Stimulated activated CD8-positive, alpha-beta memory T cell treated with anti-CD3 and anti-CD28 coated beads, Interleukin-4, amount 100 ng/mL, for 4 hours (primary cell): ENCODE results near the gene CACNA2D3.

Source experiments
- DNase-seq, 2 donors: peaks; one replicate each; pipeline ENCODE4 v3.0.0-alpha.2; 2020; ENCODE audit warnings: low read depth in 2 of 2, low spot score in 1 of 2

CACNA2D3 gene

DNA sequence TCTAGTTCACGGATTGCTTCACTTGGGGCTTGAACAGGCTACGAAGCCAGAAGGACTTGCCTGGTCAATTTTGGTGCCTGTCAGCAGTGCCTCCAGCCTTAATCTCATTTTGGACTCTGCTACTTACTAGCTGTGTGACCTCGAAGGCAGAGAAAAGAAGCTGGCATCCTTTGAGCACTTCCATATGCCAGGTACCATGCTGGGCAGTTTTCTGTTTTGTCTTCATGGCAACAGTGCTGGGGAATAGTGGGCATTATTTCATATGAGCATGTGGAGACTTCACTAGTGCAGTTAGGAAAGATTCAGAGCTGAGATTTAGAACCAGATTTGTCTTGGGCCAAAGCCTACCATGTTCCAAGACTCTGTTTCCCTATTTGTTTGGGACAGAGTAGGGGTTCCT is 713.3 kb downstream of the CACNA2D3 start:
- no peak for DNase-seq

DNA sequence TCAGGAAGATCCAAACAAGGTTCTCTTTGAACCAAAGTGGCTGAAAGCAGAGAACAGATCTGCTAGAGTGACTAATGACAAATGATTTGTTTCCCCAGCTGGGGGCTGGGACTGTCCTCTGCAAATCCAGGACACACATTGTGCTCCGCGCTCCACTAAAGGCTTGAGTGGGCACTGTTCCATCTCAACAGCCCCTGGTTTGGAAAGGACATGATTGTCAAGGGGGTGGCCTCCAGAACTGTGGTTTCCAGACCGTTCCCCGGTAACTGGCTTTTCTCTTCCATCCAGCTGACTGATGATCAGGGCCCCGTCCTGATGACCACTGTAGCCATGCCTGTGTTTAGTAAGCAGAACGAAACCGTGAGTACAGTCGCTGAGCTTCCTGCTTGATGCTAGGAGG is 714.5 kb downstream of the CACNA2D3 start:
- no peak for DNase-seq

DNA sequence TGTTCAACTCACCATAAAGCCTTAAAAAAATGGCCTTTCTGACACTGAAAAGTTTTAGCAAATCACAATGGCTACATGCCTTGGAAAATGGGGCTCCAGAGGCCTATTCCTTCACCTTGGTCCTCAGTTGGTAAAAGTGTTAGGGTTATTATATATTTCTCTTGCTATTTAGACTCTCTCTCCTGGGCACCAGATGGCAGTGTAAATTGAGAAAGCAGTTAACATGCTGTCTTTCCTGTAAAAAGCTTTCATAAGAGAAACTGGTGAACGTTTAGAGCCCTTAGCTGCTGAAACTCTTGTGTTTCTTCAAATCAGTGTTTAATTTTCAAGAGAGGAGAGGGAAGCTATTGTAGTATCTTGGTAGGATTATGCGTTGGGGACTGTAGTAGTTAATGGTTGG is 715.6 kb downstream of the CACNA2D3 start:
- no peak for DNase-seq

DNA sequence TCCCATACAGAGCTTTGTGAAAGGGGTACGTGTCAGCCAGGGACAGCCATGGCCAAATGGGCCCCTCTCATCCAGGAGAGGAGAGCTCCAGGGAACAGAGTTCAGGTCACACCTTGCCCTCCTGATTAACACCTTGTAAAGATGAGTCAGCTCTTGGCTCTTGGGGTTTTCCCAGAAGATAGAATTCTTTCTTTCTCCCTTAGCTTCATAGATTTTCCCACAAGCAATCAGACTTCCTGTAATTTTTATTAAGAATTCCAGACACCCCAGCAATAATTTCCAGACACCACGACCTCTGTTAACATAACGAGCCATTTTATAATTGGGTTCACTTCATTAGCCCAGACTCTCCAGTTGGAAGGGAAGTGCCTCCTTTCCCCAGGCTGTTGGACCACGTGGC is 719.1 kb downstream of the CACNA2D3 start:
- no peak for DNase-seq

DNA sequence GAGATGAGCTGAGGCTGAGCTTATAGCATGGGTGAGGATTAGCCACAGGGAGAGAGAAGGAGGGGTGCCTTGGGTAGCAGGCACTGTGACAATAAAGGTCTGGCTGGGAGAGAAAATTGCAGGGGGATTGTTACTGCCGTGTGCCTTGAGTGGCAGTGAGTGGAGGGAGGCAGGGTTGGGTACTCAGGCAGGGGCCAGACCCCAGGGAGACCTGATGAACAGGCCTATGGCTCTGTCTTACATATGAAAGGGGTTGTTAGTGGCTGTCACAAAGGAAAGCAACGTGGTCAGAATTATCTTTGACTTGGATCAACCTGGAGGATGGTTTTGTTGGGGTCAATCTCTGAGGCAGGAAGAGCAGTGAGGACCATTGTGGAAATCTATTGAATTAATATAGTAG is 721.0 kb downstream of the CACNA2D3 start:
- no peak for DNase-seq

DNA sequence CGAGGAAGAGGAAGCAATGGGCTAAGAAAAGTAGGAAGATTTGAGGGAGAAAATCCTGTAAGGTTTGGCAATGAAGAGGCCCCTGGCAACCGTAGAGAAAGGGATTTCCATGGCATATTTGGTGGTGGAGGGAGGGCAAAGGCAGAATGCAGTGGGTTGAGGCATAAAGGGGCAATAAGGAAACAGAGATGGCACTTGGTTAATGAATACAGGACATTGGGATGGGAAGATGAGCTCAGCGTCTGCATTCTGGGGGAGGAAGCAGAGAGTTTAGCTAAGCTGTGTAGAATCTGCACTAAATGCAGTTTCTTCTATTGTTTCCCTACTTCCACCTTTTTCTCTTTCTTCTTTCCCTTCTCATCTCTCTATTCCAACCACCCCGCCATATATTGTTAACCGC is 721.9 kb downstream of the CACNA2D3 start:
- DNase-seq, result no peak

DNA sequence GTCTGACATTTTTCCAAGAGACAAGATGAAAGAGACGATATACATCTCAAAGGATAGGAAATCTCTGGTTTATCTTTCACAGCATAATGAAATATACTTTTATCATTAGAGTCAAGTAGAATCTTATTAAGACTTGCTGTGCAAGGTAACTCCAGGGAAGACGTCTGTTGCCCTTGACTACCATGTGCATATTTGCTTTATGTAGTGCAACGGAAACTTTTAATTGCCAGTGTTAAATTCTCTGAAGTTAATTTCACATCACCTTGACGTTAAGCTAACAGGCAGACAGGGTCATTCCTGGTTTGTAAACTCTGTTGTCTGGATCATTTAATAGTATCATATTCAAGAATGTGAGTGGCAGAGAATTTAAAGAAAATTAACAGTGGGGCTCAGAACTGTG is 722.7 kb downstream of the CACNA2D3 start:
- DNase-seq, result no peak

DNA sequence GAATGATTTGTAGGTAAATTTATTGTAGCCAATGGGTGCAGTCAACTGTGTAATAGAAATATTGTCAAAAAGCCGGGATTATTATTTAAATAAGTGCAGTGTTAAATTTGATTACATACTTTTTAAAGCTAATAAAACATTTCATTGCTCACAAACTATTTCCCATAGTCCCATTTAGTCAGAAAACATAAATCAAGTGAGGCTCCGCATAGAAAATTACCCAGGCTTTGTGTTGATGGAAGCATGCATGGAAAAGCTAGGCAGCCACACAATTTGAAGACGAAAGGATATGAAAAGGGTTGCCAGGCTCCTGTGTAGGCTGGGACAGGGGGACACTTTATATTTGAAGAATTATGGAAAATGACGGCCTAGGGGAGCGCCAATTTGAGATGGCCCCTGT is 723.2 kb downstream of the CACNA2D3 start:
- no peak for DNase-seq

DNA sequence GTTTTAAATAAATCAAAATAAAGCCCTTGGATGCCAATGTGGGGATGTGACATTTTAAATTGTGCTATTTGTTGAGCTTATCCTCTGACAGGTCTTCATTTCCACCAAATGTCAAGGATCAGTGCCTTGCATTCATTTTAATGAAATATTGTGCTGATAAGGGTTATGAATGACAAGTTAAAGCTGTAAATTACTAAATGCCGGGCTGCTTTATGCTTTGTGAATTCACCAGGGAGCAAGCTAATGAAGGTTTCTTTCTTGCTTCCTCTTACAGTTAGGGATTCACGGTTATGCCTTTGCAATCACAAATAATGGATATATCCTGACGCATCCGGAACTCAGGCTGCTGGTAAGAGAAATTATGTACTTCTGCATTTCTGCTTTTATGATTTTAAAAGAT is 723.8 kb downstream of the CACNA2D3 start:
- DNase-seq, result no peak

DNA sequence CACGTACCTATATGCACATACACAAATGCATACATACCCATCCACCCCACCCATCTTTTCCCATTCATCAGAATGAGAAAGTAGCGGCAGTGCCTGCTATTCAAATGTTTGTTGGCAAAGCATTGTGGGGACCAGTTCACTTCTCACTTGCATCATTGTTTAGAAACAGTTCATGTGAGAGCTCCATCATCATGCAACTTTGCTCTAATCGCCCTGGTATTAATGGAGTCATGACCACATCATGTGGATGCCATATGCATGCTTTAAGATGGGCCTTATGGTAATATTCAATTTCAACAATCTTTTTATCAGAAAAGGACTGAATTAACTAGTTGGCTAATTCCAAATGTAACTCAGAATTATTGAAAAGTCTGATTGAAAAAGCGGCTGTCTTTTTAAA is 725.0 kb downstream of the CACNA2D3 start:
- DNase-seq, result no peak

DNA sequence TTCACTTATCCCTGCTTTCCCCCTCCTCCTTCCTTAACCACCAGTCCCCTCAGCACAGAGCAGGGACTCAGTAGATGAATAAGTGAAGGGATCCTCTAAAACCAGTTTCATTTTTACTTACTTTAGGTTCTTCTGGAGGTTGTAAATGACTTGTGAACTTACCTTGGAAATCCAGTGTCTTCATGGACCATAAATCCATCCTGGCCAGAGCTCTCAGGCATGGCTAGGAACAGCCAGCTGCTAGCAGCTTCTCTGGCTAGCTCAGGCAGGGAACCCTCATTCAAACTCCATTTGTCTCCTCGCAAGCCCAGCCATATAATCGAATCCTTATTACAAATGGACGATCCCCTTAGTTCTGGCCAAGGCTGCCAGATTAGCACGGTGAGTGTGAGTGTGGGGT is 727.0 kb downstream of the CACNA2D3 start:
- DNase-seq, result no peak

DNA sequence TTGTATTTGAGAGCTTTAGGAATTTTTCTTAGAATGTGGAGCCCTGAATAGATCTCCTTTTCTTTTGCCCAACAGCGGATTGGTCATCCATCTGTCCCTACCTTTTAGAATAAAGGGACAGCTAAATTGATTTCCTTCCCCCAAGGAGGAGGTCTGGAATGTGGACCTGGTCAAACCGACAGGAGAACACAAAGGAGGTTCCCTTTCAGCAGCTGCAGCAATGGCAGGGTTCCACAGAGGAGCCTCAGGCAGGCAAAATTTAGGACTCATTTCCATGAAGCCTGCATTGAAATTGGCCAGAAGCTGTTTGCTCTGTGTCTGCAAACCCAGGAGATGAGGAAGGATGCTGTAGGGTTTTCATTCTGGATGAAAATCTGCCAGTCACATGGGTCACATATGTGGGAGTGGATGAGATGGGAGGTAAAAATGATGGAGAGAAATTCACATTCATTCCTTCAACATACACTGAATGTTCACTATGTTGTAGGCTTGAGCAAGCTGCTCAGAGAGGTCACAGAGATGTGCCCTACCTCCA is 728.2 kb downstream of the CACNA2D3 start:
- DNase-seq, result no peak

DNA sequence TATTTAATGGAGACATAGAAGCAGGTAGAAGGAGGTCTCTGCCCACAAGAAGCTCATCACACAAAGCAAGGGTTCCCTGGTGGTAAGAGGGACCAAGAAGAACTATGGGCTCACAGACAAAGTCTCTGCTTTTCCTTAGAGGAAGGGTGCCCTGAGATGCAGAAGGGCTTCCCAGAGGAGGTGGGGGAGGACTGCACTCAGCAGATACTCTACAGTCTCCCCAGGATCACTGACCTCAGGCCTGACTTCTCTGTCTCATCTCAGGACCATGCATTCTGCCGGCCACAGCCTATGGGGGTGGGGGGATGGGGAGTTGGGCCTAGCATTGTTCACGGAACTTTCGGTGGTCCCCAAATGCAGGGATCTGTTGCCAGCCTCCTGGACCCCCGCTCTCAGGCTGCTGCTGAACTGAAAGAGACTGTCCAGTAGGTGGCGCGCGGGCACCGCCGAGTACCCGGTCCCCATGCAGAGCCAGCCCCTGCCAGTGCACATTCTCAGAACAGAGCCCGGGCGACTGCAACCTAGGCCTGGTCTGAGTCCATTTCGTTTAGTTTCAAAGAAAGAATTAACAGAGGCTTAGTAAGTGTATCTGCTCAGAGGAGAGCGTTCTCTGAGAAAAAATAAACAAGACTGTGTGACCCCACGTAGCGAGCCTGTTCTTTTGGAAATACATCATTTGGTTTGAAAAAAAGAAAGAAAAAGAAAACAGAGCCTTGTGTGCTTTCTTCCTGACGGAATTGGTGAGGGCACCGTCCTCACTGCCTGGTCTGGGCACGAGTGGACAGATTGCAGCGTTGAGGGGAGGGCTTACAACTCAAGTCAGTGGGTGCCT is 731.4 kb downstream of the CACNA2D3 start:
- peak in 1 of 2 donors; percentile 1 for DNase-seq

DNA sequence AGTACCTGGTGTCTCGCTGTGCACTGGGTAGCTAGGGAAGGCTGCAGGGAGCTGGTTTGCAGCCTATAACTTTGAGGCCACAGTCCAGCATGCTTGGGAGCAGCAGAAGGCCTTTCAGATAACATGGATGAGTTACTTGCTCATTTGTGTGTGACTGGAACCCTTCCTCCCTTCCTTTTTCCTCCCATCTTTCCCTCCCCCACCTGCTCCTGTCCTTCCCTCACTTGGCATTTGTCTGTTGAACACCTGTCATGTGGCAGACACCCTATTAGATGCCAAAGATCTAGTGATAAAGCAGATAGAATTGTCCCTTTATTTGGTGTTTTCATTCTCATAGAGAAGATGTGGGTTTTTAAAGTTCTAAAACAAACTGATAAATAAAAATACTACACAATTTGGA is 733.9 kb downstream of the CACNA2D3 start:
- no peak for DNase-seq

DNA sequence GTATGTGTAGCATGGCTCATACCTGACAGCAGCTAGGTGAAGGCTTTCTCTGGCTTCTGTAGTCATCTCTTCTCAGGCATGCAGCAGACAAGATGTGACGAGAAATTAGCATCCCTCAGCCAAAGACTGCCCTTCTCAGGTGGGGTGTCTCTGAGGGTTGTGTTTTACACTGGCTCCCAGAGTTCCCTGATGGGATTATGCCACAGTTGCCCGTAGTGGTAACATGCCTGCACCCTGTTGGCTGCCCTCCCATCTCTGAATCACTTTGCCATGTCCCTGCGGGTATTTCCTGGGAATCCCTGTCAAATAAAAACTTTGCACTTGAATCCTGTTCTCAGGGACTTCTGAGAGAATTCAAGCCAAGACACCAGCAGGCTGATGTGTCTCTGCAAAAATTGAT is 735.0 kb downstream of the CACNA2D3 start:
- DNase-seq, result no peak

DNA sequence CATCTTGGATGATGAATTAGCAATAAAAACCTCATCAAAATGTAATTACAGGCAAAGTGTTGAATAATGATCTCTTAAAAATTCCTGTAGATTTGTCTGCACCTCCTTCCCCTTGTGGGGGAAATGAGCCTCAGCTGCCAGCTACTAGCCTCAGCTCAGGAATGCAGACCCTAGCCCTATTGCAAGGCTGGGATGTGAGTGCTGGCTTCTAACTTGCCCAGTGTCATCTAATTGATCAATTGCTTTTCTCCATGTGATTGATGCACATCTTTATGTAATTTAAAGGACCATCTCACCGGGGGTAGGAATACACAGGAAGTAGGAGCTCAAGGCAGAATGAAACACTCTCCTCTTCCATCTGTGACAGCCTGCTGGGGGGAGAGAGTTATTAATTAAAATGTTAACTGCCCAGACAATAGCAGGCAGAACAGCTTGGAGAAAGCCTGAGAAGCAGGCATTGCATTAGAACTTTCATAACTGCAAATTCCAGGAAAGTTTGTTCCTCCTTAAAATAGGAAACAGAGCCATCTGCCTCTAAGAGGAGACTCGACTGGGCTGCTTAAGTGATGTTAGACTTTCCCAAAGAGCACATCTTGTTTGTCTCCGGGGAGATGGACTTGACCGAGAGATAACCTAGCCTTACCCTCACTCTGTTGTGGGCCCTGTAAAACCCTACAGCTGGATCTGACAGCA is 735.9 kb downstream of the CACNA2D3 start:
- no peak for DNase-seq

DNA sequence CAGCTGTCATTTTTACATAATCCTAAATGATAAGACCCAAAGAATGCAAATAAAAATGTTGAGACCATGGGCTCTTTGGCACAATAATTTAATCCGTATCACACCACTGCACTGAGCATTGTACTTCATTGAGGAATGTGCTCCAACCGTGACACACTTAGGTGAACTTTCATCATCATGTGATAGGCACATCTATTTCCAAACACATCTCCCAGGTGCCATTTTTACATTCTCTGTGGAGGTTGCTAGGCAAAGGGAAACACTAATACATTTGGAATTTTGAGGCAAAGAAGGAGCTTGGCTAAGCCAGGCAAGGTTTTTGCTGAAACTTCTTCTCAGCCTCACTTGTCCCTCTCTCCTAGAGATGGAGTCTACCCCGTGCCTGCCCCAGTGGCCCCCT is 736.8 kb downstream of the CACNA2D3 start:
- DNase-seq, result no peak

DNA sequence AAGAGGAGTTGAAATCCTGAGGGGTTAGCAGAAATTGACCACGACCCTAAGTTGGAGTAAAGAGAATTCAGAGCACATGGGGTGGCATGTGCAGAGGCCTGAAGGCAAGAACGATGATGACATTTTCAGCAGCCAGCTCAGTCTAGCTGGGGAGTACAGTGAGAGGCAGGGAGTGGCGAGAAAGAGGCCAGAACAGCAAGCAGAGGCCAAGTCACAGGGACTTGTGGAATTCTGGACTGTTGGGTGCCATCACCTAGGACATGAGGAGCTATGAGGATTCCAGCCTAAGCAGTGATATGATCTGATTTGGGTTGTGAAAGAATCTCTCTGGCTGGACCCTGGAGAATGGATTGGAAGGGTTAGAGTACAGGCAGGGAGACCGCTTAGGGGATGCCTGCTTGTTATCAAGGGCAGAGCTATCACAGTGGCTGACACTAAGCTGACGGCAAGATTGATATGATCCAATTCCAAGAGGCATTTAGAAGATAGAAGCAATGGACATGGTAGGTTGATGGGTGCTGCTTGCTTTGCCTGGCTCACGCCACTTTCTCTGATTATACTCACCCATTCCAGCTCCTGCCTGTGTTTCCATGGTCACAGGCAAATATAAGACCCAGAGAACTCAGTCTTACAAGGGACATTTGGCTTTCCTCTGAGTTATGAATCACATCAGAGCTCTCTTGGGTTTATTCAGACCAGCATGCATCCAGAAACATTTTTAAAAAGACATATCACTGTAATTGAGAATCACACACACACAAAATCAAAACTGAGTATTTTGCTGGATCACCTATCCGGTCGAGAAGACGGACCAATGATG is 739.1 kb downstream of the CACNA2D3 start:
- DNase-seq, result no peak

DNA sequence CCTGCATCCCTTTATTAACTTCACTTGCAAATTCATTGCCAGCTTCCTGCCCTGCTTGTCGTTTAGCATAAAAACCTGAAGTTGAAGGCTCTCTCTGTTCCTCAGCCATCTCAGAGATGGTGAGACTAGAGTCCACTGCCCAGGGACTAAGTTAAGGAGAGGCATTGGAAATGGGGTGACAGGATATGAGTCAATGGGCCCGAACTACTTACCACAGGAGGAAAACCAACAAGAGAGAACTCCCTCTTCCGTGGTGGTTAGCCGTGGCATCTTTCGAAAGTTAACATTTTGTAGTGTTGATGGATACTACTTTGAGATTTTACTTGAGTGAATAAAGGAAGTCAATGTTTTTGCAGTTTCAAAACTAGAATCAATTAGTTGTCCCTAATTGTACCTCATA is 740.2 kb downstream of the CACNA2D3 start:
- DNase-seq, result no peak

DNA sequence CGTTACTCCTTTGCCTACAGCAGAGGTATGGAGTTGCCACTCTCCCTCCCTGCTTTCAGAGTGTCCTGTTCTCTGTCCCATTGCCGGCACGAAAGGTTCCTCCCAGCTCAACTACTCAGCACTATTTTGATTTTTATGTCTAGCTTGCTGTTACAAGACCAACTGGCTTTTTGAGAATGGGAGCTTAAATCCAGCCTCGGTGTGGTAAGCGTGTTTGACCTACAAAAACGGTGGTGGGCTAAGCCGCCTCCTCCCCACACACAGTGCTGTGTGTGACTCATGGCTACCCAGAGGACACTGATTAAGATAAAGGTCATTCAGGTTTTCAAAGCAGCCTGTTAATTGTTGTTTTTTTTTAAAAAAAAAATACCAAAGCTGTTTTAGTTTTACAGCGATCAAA is 741.0 kb downstream of the CACNA2D3 start:
- no peak for DNase-seq

DNA sequence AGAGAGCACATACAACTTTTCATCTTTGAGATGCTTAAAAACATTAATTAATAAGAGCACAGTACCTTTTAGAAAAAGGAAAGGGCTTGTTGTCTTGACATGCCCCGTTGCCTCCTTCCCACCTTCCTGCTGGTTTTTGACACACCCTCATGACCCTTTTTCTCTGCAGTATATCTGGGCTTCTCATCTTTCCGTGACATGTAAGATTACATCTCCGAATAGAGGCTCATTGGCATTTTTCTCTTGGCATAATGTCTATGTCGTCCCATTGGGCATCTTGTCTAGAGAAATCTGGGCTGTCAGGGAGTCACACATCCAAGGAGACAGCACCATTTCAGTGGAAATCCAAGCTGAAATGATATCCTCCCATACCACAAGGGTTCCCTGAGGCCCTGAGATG is 741.4 kb downstream of the CACNA2D3 start:
- DNase-seq, result no peak

DNA sequence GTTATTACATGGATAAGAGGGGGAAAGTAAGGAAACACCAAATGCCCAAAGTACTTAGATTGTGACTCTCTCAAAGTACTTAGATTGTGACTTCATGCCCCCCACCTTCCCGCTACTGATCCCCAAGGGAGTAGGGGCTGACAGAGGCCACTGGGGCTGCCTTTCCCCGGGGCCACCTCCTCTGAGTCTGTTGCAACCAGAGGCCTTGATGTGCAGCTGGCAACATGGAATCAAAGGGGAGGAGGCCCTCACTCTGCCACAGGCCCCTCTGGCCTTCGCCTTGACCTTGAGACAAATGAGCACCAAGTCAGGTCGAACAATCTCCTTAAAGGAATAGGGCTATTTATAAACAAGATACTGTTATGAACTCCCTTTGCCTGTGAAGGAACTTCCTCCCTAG is 743.0 kb downstream of the CACNA2D3 start:
- no peak for DNase-seq
